K562 (cell line): Measurements from ENCODE around the gene ZNF816. TPM values are rescaled to one million over a fixed set of nuclear protein-coding genes. Genes with fewer than 3 reads are reported as not detected.
A peak's percentile ranks its signal among the peaks of the same experiment; 100 is the strongest.

Experiments
- CHD2 ChIP-seq: IDR thresholded peaks from 2 replicates; pipeline ENCODE4 v1.6.1; 2011; ENCODE audit warnings: low read depth, low read length
- CREB1 ChIP-seq, 2 experiments: sonication (generic) in 1 of 2; formaldehyde crosslinking in 1 of 2; IDR thresholded peaks; 2 replicates each; pipeline versions ENCODE4 v1.6.1 to v1.8.0; 2012 to 2022; ENCODE audit warnings: inconsistent platforms in 1 of 2, mild to moderate bottlenecking in 1 of 2, missing genetic modification reagents in 1 of 2, moderate library complexity in 1 of 2
- DDX20 ChIP-seq: fragments of 450-650 bp; IDR thresholded peaks from 2 replicates; pipeline ENCODE4 v1.6.1; 2016; ENCODE audit warnings: missing genetic modification characterization, low read depth, mild to moderate bottlenecking, missing compliant biosample characterization, moderate library complexity
- ELF1 ChIP-seq: fragments of 200-800 bp; sonication (Bioruptor generic); IDR thresholded peaks from 2 replicates; pipeline ENCODE4 v1.6.1; 2016; ENCODE audit warnings: missing genetic modification characterization, missing compliant biosample characterization
- GABPA ChIP-seq: fragments of 200-800 bp; sonication (Bioruptor generic); conservative IDR thresholded peaks from 2 replicates; pipeline ENCODE4 v1.6.1; 2016; ENCODE audit warnings: low read depth, missing genetic modification characterization, missing compliant biosample characterization
- L3MBTL2 ChIP-seq: fragments of 450-650 bp; IDR thresholded peaks from 2 replicates; pipeline ENCODE4 v1.6.1; 2016; ENCODE audit warnings: mild to moderate bottlenecking, moderate library complexity
- MBD1 ChIP-seq: fragments of 250-450 bp; sonication (Bioruptor Pico); IDR thresholded peaks from 2 replicates; pipeline ENCODE4 v1.8.0; 2022; ENCODE audit warnings: inconsistent platforms
- MTA3 ChIP-seq: fragments of 450-650 bp; formaldehyde crosslinking; IDR thresholded peaks from 2 replicates; pipeline ENCODE4 v1.6.1; 2017; ENCODE audit warnings: mild to moderate bottlenecking, borderline replicate concordance
- MTF1 ChIP-seq: fragments of 250-450 bp; sonication (Bioruptor Pico); IDR thresholded peaks from 2 replicates; pipeline ENCODE4 v1.9.0; 2021; ENCODE audit warnings: moderate library complexity, mild to moderate bottlenecking, inconsistent platforms, borderline replicate concordance
- POLR2A ChIP-seq: fragments of 450-650 bp; conservative IDR thresholded peaks from 2 replicates; pipeline ENCODE4 v1.6.1; 2016
- POLR2G ChIP-seq: fragments of 200-400 bp; formaldehyde crosslinking; IDR thresholded peaks from 2 replicates; pipeline ENCODE4 v1.6.1; 2017; ENCODE audit warnings: low read depth, mild to moderate bottlenecking, antibody characterized with exemption, low read length, moderate library complexity
- PYGO2 ChIP-seq: fragments of 450-650 bp; IDR thresholded peaks from 2 replicates; pipeline ENCODE4 v1.6.1; 2016; ENCODE audit warnings: mild to moderate bottlenecking, missing genetic modification characterization, moderate library complexity, missing compliant biosample characterization
- REST ChIP-seq, 2 experiments: fragments of 450-650 bp; formaldehyde crosslinking in 1 of 2; IDR thresholded peaks; 2 replicates each; pipeline versions ENCODE4 v1.4.0 to v1.6.1; 2014 to 2020; ENCODE audit warnings: mild to moderate bottlenecking in 2 of 2, borderline replicate concordance in 1 of 2, low read depth in 1 of 2
- TBP ChIP-seq: optimal IDR thresholded peaks from 2 replicates; pipeline ENCODE3; 2011; ENCODE audit warnings: low read depth, low read length, improper control_type of control experiment
- YY1 ChIP-seq, 3 experiments: IDR thresholded peaks; 2 replicates each; pipeline ENCODE4 v1.6.1; 2011; ENCODE audit warnings: low read length in 2 of 3, mild to moderate bottlenecking in 2 of 3, moderate library complexity in 2 of 3, borderline replicate concordance in 1 of 3, control low read depth in 1 of 3, low read depth in 1 of 3; ENCODE audit not compliant: insufficient read depth in 3 of 3, insufficient replicate concordance in 2 of 3, control insufficient read depth in 1 of 3, insufficient read length in 1 of 3; ENCODE audit errors: extremely low read depth in 1 of 3
- ZZZ3 ChIP-seq: fragments of 450-650 bp; IDR thresholded peaks from 2 replicates; pipeline ENCODE4 v1.6.1; 2016; ENCODE audit warnings: antibody characterized with exemption, mild to moderate bottlenecking, moderate library complexity
- polyA plus RNA-seq, 8 experiments: library from polyadenylated mRNA; depleted of rRNA in 4 of 8; stranded (reverse) in 5 of 8; unstranded in 3 of 8; fragments of >200 nt; fragmentation: Nextera tagmentation in 2 of 8; fragmentation: Illumina TruSeq in 1 of 8; extraction: Ambion mirVana in 2 of 8; extraction: Trizol in 1 of 8; gene quantifications; 2 replicates each; pipeline versions ENCODE4 v1.2.1 to v1.2.3, GENCODE V29; 2011 to 2014; ENCODE audit warnings: inconsistent platforms in 1 of 8, missing spikeins in 1 of 8
- total RNA-seq, 7 experiments: library from RNA; depleted of rRNA in 6 of 7; stranded (reverse); fragments of >200 nt in 6 of 7; fragmentation: Illumina TruSeq in 2 of 7; extraction: Trizol in 2 of 7; gene quantifications; 2 replicates each; pipeline versions ENCODE4 v1.2.1 to v1.2.3, GENCODE V29; 2011 to 2021; ENCODE audit warnings: low replicate concordance in 1 of 7

The ZNF816 gene
- total and polyA plus RNA-seq, 9 of the 15 experiments (the other 6 are each of a cell fraction or from before 2014, with no cell fraction given), result 8.6 to 23.4 (median 13.0) TPM

- TF ChIP-seq REST (IDR thresholded peaks at IDR 0.05; ENCODE audit: borderline replicate concordance) (0 out of 2 replicates have a peak, but pooled peaks have one; percentile 2), REST (CRISPR knock-in tag; IDR thresholded peaks at IDR 0.05; ENCODE audit: low read depth) (0 out of 2 replicates have a peak, but pooled peaks have one; percentile 68), DDX20 (tag) (no peak), GABPA (tag) (peak; percentile 81), PYGO2 (tag) (no peak), MTA3 (peak; percentile 22; the same call in 1 of the 2 replicates), CHD2 (0 out of 2 replicates have a peak, but pooled peaks have one; percentile 13), MBD1 (CRISPR knock-in tag) (peak; percentile 85; the same call in 1 of the 2 replicates), L3MBTL2 (peak; percentile 46; the same call in 1 of the 2 replicates), CREB1 (IDR thresholded peaks at IDR 0.05) (no peak; the same call in 1 of the 2 replicates), CREB1 (CRISPR knock-in tag; IDR thresholded peaks at IDR 0.05) (peak; percentile 47; the same call in 1 of the 2 replicates), ZZZ3 (no peak), YY1 (IDR thresholded peaks at IDR 0.05; ENCODE audit: borderline replicate concordance in 1 of 3, control insufficient read depth in 1 of 3, extremely low read depth in 1 of 3, insufficient read depth in 3 of 3, insufficient read length in 1 of 3, insufficient replicate concordance in 2 of 3, low read depth in 1 of 3, low read length in 2 of 3) (peak in 2 of 3 experiments; percentile 39 to 43), POLR2G (peak; percentile 86), MTF1 (CRISPR knock-in tag) (no peak), ELF1 (peak; percentile 95), TBP (peak; percentile 49), POLR2A (peak; percentile 86)
Measured at GRCh38 chr19:52962394-52963246, at the start of gene ZNF816 (continued).
